Stomach (tissue), 4 donors: Measurements from ENCODE around the gene CD28.

ENCODE experiments used
- CTCF ChIP-seq, 7 experiments: fragments of 450-650 bp in 4 of 7; fragments of 200-600 bp in 3 of 7; sonication (generic) in 3 of 7; IDR thresholded peaks; one replicate each; pipeline ENCODE4 v1.5.1; 2016 to 2019; ENCODE audit warnings: antibody characterized with exemption in 7 of 7, control low read depth in 2 of 7, mild to moderate bottlenecking in 1 of 7
- EP300 ChIP-seq: sonication (generic); formaldehyde crosslinking; IDR thresholded peaks from one replicate; pipeline ENCODE4 v1.6.1; 2017; ENCODE audit warnings: antibody characterized with exemption
- POLR2A ChIP-seq, 4 donors: fragments of 450-650 bp; IDR thresholded peaks; one replicate each; pipeline ENCODE4 v1.6.1; 2016; ENCODE audit warnings: antibody characterized with exemption in 4 of 4, control low read depth in 2 of 4, mild to moderate bottlenecking in 1 of 4, moderate library complexity in 1 of 4
- POLR2AphosphoS5 ChIP-seq, 3 donors: sonication (generic); formaldehyde crosslinking; IDR thresholded peaks; one replicate each; pipeline ENCODE4 v1.6.1; 2016; ENCODE audit warnings: antibody characterized with exemption in 3 of 3

DNA sequence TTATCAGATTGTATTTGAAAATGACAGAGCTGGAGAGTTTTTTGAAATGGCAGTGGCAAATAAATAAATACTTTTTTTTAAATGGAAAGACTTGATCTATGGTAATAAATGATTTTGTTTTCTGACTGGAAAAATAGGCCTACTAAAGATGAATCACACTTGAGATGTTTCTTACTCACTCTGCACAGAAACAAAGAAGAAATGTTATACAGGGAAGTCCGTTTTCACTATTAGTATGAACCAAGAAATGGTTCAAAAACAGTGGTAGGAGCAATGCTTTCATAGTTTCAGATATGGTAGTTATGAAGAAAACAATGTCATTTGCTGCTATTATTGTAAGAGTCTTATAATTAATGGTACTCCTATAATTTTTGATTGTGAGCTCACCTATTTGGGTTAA lies 30.9 kb downstream of the CD28 start:
- TF ChIP-seq POLR2A (IDR thresholded peaks at IDR 0.05) (no peak), CTCF (IDR thresholded peaks at IDR 0.05) (no peak), EP300 (no peak), POLR2AphosphoS5 (IDR thresholded peaks at IDR 0.05) (no peak)
